ENCODE measurements around the gene POR.

- TF ChIP-seq ZNF318 (CRISPR knock-in tag; IDR thresholded peaks at IDR 0.05), result no peak
- TF ChIP-seq PTBP1 (IDR thresholded peaks at IDR 0.05; ENCODE audit: low read depth, low read length, poor library complexity, severe bottlenecking), result no peak
- no peak for TF ChIP-seq EZH2 (conservative IDR thresholded peaks at IDR 0.05; ENCODE audit: low read depth, low read length)
- TF ChIP-seq, protein P1, sequence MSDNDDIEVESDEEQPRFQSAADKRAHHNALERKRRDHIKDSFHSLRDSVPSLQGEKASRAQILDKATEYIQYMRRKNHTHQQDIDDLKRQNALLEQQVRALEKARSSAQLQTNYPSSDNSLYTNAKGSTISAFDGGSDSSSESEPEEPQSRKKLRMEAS (IDR thresholded peaks at IDR 0.05), result no peak
- no peak for TF ChIP-seq JUND (CRISPR knock-in tag; IDR thresholded peaks at IDR 0.05)
Measured at GRCh38 chr7:75880242-75880641, 34.7 kb upstream of the POR start.
